ENCODE results near the gene ZNF76.
A peak's percentile ranks its signal among the peaks of the same experiment; 100 is the strongest.

ZNF76 gene

DNA sequence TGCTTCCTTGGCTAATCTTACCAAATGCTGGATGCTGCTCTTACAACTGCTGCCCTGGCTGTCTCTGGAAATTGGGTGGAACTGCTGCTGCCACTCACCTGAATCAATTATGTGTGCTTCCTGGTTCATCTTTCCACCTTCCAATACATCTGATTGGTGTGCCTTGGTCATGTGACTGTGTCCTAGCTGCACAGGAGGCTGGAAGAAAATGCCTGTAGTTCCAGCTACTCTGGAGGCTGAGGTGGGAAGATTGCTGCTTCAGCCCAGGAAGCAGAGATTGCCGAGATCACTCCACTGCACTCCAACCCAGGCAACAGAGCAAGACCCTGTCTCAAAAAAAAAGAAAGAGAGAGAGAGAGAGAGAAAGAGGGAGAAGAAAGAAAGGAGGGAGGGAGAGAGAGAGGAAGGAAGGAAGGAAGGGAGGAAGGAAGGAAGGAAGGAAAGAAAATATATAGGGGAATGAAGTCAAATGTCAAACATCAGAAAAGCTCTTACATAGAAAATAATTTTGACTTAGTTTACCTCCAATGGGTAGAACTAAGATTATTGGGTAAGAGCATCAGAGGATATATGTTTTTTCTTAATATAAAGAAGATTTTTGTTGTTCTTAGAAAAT is 68.7 kb downstream of the ZNF76 start:
- TF ChIP-seq, protein P1, sequence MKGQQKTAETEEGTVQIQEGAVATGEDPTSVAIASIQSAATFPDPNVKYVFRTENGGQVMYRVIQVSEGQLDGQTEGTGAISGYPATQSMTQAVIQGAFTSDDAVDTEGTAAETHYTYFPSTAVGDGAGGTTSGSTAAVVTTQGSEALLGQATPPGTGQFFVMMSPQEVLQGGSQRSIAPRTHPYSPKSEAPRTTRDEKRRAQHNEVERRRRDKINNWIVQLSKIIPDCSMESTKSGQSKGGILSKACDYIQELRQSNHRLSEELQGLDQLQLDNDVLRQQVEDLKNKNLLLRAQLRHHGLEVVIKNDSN (IDR thresholded peaks at IDR 0.05), result peak; percentile 80
- TF ChIP-seq RAD21 (IDR thresholded peaks at IDR 0.05; ENCODE audit: low read depth) (no peak), TEAD4 (IDR thresholded peaks at IDR 0.05) (no peak), NFIC (IDR thresholded peaks at IDR 0.05) (no peak), EP300 (IDR thresholded peaks at IDR 0.05; ENCODE audit: borderline replicate concordance) (no peak)

DNA sequence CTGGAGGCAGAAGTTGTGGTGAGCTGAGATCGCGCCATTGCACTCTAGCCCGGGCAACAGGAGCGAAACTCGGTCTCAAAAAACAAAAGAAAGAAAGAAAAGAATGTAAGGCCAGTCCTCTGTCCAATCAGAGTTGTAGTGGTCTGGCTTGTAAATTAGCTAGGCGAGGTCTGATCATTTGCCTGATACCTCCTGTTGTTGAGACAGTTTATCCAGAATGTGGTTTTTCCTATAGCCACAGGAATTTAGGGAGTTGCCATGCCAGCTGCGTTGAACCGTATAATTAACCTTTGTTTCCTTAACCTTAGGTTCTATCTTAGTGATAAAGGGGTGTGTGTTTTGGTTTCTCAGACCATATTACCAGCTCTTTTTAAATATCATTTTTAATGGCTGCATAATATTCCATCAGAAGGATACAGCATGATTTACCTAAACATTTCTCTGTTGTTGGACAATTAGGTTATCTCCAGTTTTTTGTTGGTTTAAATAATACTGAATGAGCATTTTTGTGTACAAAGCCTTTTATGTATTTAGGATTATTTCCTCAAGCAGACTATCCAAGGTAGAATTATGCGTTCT is 71.1 kb downstream of the ZNF76 start:
- TF ChIP-seq EGR1 (IDR thresholded peaks at IDR 0.05), result no peak

GRCh38 chr6:35332074-35332887 is 72.7 kb downstream of the ZNF76 start:
- TF ChIP-seq, protein P2, sequence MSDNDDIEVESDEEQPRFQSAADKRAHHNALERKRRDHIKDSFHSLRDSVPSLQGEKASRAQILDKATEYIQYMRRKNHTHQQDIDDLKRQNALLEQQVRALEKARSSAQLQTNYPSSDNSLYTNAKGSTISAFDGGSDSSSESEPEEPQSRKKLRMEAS (IDR thresholded peaks at IDR 0.05), result 0 out of 2 replicates have a peak, but pooled peaks have one; percentile 35
- TF ChIP-seq, protein P1 (IDR thresholded peaks at IDR 0.05), result peak; percentile 36; the same call in 1 of the 2 replicates

GRCh38 chr6:35341557-35341956 is 82.0 kb downstream of the ZNF76 start:
- TF ChIP-seq, protein P1 (IDR thresholded peaks at IDR 0.05), result no peak
- TF ChIP-seq CEBPB (IDR thresholded peaks at IDR 0.05), result peak; percentile 100
- no peak for TF ChIP-seq TCF12 (IDR thresholded peaks at IDR 0.05; ENCODE audit: low read depth)
- TF ChIP-seq, protein P2 (IDR thresholded peaks at IDR 0.05), result no peak

DNA sequence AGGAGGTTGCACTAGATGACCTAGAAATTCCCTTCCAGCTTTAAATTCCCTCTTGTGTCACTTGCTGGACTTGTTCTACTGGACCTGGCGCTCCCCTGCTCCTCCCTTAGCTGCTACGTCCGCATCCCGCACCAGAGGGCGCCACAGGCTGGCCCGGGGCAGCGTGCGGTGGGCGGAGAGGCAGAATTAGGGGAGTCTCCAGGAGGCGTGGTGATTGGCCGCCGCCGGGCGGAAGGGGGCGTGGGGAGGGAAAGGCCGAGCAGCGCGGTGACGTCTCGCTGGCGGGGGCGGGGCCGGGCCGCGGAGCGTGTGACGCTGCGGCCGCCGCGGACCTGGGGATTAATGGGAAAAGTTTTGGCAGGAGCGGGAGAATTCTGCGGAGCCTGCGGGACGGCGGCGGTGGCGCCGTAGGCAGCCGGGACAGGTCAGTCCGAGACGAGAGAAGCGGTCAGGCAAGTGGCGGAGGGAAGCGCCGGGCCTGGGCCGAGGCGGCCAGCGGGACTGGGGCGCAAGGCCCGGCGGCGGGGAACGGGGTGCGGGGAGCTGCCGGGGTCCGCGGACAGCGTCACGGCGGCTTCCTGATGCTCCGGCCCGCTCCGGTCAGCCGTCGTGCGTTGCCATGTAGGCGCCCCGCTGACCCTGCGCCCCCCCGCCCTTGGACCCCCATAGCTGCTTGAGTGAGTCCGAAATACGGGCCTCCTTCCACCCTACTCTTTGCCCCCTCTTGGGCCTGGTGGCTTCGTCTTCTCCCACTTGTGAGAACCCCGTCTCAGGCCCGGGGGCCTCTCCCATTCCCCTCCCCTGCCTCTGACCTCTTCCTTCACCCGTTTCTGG is 82.9 kb downstream of the ZNF76 start, which contains the start of gene PPARD:
PPARD (plus strand) TSS at position 301 of the 834 bp plus-strand sequence. CDS start 68,530 bp downstream, outside the sequence.
- peak; percentile 74 for TF ChIP-seq TCF12 (IDR thresholded peaks at IDR 0.05; ENCODE audit: low read depth)
- TF ChIP-seq, protein P3, sequence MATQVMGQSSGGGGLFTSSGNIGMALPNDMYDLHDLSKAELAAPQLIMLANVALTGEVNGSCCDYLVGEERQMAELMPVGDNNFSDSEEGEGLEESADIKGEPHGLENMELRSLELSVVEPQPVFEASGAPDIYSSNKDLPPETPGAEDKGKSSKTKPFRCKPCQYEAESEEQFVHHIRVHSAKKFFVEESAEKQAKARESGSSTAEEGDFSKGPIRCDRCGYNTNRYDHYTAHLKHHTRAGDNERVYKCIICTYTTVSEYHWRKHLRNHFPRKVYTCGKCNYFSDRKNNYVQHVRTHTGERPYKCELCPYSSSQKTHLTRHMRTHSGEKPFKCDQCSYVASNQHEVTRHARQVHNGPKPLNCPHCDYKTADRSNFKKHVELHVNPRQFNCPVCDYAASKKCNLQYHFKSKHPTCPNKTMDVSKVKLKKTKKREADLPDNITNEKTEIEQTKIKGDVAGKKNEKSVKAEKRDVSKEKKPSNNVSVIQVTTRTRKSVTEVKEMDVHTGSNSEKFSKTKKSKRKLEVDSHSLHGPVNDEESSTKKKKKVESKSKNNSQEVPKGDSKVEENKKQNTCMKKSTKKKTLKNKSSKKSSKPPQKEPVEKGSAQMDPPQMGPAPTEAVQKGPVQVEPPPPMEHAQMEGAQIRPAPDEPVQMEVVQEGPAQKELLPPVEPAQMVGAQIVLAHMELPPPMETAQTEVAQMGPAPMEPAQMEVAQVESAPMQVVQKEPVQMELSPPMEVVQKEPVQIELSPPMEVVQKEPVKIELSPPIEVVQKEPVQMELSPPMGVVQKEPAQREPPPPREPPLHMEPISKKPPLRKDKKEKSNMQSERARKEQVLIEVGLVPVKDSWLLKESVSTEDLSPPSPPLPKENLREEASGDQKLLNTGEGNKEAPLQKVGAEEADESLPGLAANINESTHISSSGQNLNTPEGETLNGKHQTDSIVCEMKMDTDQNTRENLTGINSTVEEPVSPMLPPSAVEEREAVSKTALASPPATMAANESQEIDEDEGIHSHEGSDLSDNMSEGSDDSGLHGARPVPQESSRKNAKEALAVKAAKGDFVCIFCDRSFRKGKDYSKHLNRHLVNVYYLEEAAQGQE (IDR thresholded peaks at IDR 0.05; ENCODE audit: low read depth), result no peak
- peak; percentile 55; the same call in 1 of the 2 replicates for TF ChIP-seq NFIC (IDR thresholded peaks at IDR 0.05)
- TF ChIP-seq TEAD4 (IDR thresholded peaks at IDR 0.05), result peak; percentile 70
- peak; percentile 99 for TF ChIP-seq RAD21 (IDR thresholded peaks at IDR 0.05; ENCODE audit: low read depth)
- TF ChIP-seq, protein P2 (IDR thresholded peaks at IDR 0.05), result peak; percentile 76
- TF ChIP-seq YY1 (IDR thresholded peaks at IDR 0.05; ENCODE audit: low read depth), result 0 out of 2 replicates have a peak, but pooled peaks have one; percentile 52
- TF ChIP-seq ZBTB7A (IDR thresholded peaks at IDR 0.05; ENCODE audit: low read depth), result no peak; the same call in 1 of the 2 replicates
- no peak for TF ChIP-seq EP300 (IDR thresholded peaks at IDR 0.05; ENCODE audit: borderline replicate concordance)
- TF ChIP-seq, protein P1 (IDR thresholded peaks at IDR 0.05), result peak; percentile 26; the same call in 1 of the 2 replicates
- TF ChIP-seq CEBPB (IDR thresholded peaks at IDR 0.05), result peak; percentile 31; the same call in 1 of the 2 replicates
- TF ChIP-seq EGR1 (IDR thresholded peaks at IDR 0.05), result peak; percentile 84
- peak; percentile 69 for TF ChIP-seq CREB1 (IDR thresholded peaks at IDR 0.05; ENCODE audit: low read depth)
- TF ChIP-seq FOXM1 (IDR thresholded peaks at IDR 0.05; ENCODE audit: borderline replicate concordance, low read depth), result peak; percentile 54; the same call in 1 of the 2 replicates
- peak; percentile 67 for TF ChIP-seq TAF1 (IDR thresholded peaks at IDR 0.05; ENCODE audit: low read depth)
